OCI-LY1 (cell line): ENCODE measurements around the gene RBP5.
A peak's percentile ranks its signal among the peaks of the same experiment; 100 is the strongest.

Experiments
- H2AFZ ChIP-seq: fragments of 200-600 bp; sonication (generic), shearing (Covaris generic); 2 replicates; pipeline ENCODE4 v1.6.0; 2014; ENCODE audit warnings: antibody characterized with exemption, mild to moderate bottlenecking, low read length
- H3F3A ChIP-seq: fragments of 200-600 bp; sonication (generic), shearing (Covaris generic); 2 replicates; pipeline ENCODE4 v1.6.0; 2014; ENCODE audit warnings: mild to moderate bottlenecking, antibody characterized with exemption, low read length, moderate library complexity; ENCODE audit not compliant: insufficient read depth
- H3K27ac ChIP-seq: fragments of 200-600 bp; sonication (generic); 2 replicates; pipeline ENCODE4 v1.5.1; 2014; ENCODE audit warnings: low read length, mixed run types, mild to moderate bottlenecking, low read depth; ENCODE audit not compliant: poor library complexity, severe bottlenecking
- H3K27me3 ChIP-seq: fragments of 200-600 bp; sonication (generic); 2 replicates; pipeline ENCODE4 v1.6.0; 2014; ENCODE audit warnings: antibody characterized with exemption, mild to moderate bottlenecking, low read length, moderate library complexity; ENCODE audit not compliant: insufficient read depth
- H3K36me3 ChIP-seq: fragments of 200-600 bp; sonication (generic); 2 replicates; pipeline ENCODE4 v1.6.1; 2014; ENCODE audit warnings: mild to moderate bottlenecking, antibody characterized with exemption, low read length, moderate library complexity, mixed read lengths; ENCODE audit not compliant: insufficient read depth
- H3K4me1 ChIP-seq: fragments of 200-600 bp; sonication (generic); 2 replicates; pipeline ENCODE4 v1.5.1; 2014; ENCODE audit warnings: mild to moderate bottlenecking, low read length, moderate library complexity; ENCODE audit not compliant: insufficient read depth, severe bottlenecking
- H3K4me2 ChIP-seq: fragments of 200-600 bp; sonication (generic), shearing (Covaris generic); 2 replicates; pipeline ENCODE4 v1.6.1; 2014; ENCODE audit warnings: low read length
- H3K4me3 ChIP-seq: fragments of 200-600 bp; sonication (generic); 2 replicates; pipeline ENCODE4 v1.5.1; 2014; ENCODE audit warnings: low read length, low read depth, mild to moderate bottlenecking, mixed read lengths; ENCODE audit not compliant: poor library complexity, severe bottlenecking
- H3K79me2 ChIP-seq: fragments of 200-600 bp; shearing (Covaris generic); 2 replicates; pipeline ENCODE4 v1.6.1; 2016; ENCODE audit warnings: mixed run types, low read length, mixed read lengths; ENCODE audit not compliant: insufficient read depth
- H3K9ac ChIP-seq: fragments of 200-600 bp; sonication (generic), shearing (Covaris generic); 2 replicates; pipeline ENCODE4 v1.6.1; 2014; ENCODE audit warnings: mild to moderate bottlenecking, low read length, mixed read lengths
- H3K9me2 ChIP-seq: fragments of 200-600 bp; sonication (generic), shearing (Covaris generic); 2 replicates; pipeline ENCODE4 v1.6.1; 2014; ENCODE audit warnings: low read depth, mild to moderate bottlenecking, low read length, mixed read lengths
- H3K9me3 ChIP-seq: fragments of 200-600 bp; shearing (Covaris generic); 2 replicates; pipeline ENCODE4 v1.6.1; 2014; ENCODE audit warnings: low read length, mixed read lengths
- H4K20me1 ChIP-seq: fragments of 200-600 bp; sonication (generic), shearing (Covaris generic); 2 replicates; pipeline ENCODE4 v1.6.0; 2016; ENCODE audit warnings: mild to moderate bottlenecking, low read length; ENCODE audit not compliant: insufficient read depth
- CTCF ChIP-seq: fragments of 200-600 bp; sonication (generic), shearing (Covaris generic); IDR thresholded peaks from 2 replicates; pipeline ENCODE4 v1.5.1; 2017; ENCODE audit warnings: mild to moderate bottlenecking, antibody characterized with exemption, low read length, moderate library complexity, mixed read lengths
- EZH2 ChIP-seq: fragments of 200-600 bp; sonication (generic), shearing (Covaris generic); IDR thresholded peaks from 2 replicates; pipeline ENCODE4 v1.8.0; 2017; ENCODE audit warnings: borderline replicate concordance, mixed run types, mild to moderate bottlenecking, antibody characterized with exemption, low read length, moderate library complexity, mixed read lengths

RBP5 gene

GRCh38 chr12:7110661-7111060 lies 18.0 kb downstream of the RBP5 start:
- no peak overlapping the region for H3K4me3 ChIP-seq
- no peak overlapping the region for H3K27ac ChIP-seq
- TF ChIP-seq EZH2, result no peak
- no peak for TF ChIP-seq CTCF
- H3K4me1 ChIP-seq, result peaks cover 7% of the 10 kb centered on the region
- no peak overlapping the region for H2AFZ ChIP-seq
- H3K79me2 ChIP-seq, result no peaks in the 10 kb centered on the region
- peaks cover 8% of the 10 kb centered on the region; the same call in 1 of the 2 replicates for H3K9me3 ChIP-seq
- no peaks in the 10 kb centered on the region; the same call in 1 of the 2 replicates for H3K36me3 ChIP-seq
- H3K4me2 ChIP-seq, result no peak overlapping the region
- H3K9ac ChIP-seq, result no peak overlapping the region
- H3F3A ChIP-seq, result no peaks in the 10 kb centered on the region
- no peaks in the 10 kb centered on the region for H4K20me1 ChIP-seq
- H3K9me2 ChIP-seq, result no peaks in the 10 kb centered on the region
- no peaks in the 10 kb centered on the region; the same call in 1 of the 2 replicates for H3K27me3 ChIP-seq

DNA sequence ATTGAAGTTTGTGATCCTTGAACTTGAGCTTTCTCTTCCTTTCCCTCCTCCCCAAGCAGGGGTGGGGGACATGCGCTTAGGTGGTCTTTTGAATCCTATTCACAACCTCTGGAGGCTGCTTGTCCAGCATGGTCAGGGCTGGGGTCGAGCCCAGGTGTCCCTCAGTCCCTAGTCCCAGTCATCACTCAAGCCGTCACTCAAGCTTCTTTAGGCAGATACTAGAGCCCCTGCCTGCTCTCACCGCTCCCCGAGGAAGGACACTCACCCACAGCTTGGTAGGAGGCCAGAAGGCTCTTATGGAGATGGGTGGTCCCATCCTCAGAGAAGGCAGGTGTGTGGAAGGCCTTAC lies 19.1 kb downstream of the RBP5 start:
- no peak for TF ChIP-seq CTCF
- TF ChIP-seq EZH2, result no peak
- Histone ChIP-seq H2AFZ (no peak overlapping the region), H3K79me2 (no peaks in the 10 kb centered on the region), H4K20me1 (no peaks in the 10 kb centered on the region), H3K9me2 (no peaks in the 10 kb centered on the region), H3K27me3 (no peaks in the 10 kb centered on the region; the same call in 1 of the 2 replicates), H3K27ac (no peak overlapping the region), H3K4me1 (peaks cover 7% of the 10 kb centered on the region), H3K9ac (no peak overlapping the region), H3K4me2 (no peak overlapping the region), H3K4me3 (no peak overlapping the region), H3K36me3 (no peaks in the 10 kb centered on the region; the same call in 1 of the 2 replicates), H3F3A (no peaks in the 10 kb centered on the region), H3K9me3 (peaks cover 8% of the 10 kb centered on the region; the same call in 1 of the 2 replicates)

- no peaks in the 10 kb centered on the region for H3K79me2 ChIP-seq
- no peak within 1 kb of the TSS for H3K27ac ChIP-seq
- no peaks in the 10 kb centered on the region; the same call in 1 of the 2 replicates for H3K27me3 ChIP-seq
- H3K36me3 ChIP-seq, result no peaks in the 10 kb centered on the region; the same call in 1 of the 2 replicates
- peak within 1 kb of the TSS; percentile 68 for H3K4me2 ChIP-seq
- H3K4me3 ChIP-seq, result peak within 1 kb of the TSS; percentile 48
- H3F3A ChIP-seq, result no peaks in the 10 kb centered on the region
- no peaks in the 10 kb centered on the region for H4K20me1 ChIP-seq
- H3K4me1 ChIP-seq, result peaks cover 7% of the 10 kb centered on the region
- H3K9me3 ChIP-seq, result peaks cover 8% of the 10 kb centered on the region; the same call in 1 of the 2 replicates
- H3K9me2 ChIP-seq, result no peaks in the 10 kb centered on the region
- no peak within 1 kb of the TSS for H2AFZ ChIP-seq
- no peak for TF ChIP-seq EZH2
- peak; percentile 94 for TF ChIP-seq CTCF
- peak within 1 kb of the TSS; percentile 46; the same call in 1 of the 2 replicates for H3K9ac ChIP-seq
Observed at GRCh38 chr12:7108796-7109571, 19.7 kb downstream of the RBP5 start, which contains the start of gene C1RL. TSS of gene C1RL (minus strand) at chr12:7109214. CDS start at chr12:7109180, 34 bp downstream.
